Non-pigmented ciliary epithelial cell (primary cell): ENCODE measurements around the gene TPRG1L.
"Not testable (repeated sequence)": the region's sequence is repeated elsewhere in the genome, so short reads cannot be mapped to it uniquely, and the experiment has no call there.

Source experiments
- DNase-seq: peaks from one replicate; pipeline ENCODE4 v3.0.0-alpha.2; 2010; ENCODE audit warnings: low read depth

Gene TPRG1L

GRCh38 chr1:3624200-3625136, at the start of gene TPRG1L:
TPRG1L (plus strand) TSS chr1:3625015; CDS start chr1:3625073, 58 bp downstream.
- DNase-seq = peak; percentile 68

- DNase-seq = not testable (repeated sequence)
Observed at GRCh38 chr1:3575515-3575914, 49.3 kb upstream of the TPRG1L start.

GRCh38 chr1:3575993-3576392, 48.8 kb upstream of the TPRG1L start:
- DNase-seq = no peak

GRCh38 chr1:3577300-3577699, 47.5 kb upstream of the TPRG1L start:
- DNase-seq = peak; percentile 38

- peak; percentile 34 for DNase-seq
Observed at GRCh38 chr1:3577711-3578432, 46.9 kb upstream of the TPRG1L start.

GRCh38 chr1:3578433-3578805, 46.4 kb upstream of the TPRG1L start:
- DNase-seq = no peak

- no peak for DNase-seq
Observed at GRCh38 chr1:3578906-3579305, 45.9 kb upstream of the TPRG1L start.

- no peak for DNase-seq
Observed at GRCh38 chr1:3579626-3580025, 45.2 kb upstream of the TPRG1L start.

GRCh38 chr1:3580231-3580630, 44.6 kb upstream of the TPRG1L start:
- DNase-seq = no peak

- no peak for DNase-seq
Observed at GRCh38 chr1:3581296-3582036, 43.3 kb upstream of the TPRG1L start.

- DNase-seq = not testable (repeated sequence)
Observed at GRCh38 chr1:3583751-3584150, 41.1 kb upstream of the TPRG1L start.

- no peak for DNase-seq
Observed at GRCh38 chr1:3584915-3585314, 39.9 kb upstream of the TPRG1L start.

- DNase-seq = not testable (repeated sequence)
Observed at GRCh38 chr1:3585353-3585868, 39.4 kb upstream of the TPRG1L start.

- no peak for DNase-seq
Observed at GRCh38 chr1:3585940-3586568, 38.8 kb upstream of the TPRG1L start.

GRCh38 chr1:3586986-3587759, 37.6 kb upstream of the TPRG1L start:
- no peak for DNase-seq

- no peak for DNase-seq
Observed at GRCh38 chr1:3588395-3588794, 36.4 kb upstream of the TPRG1L start.

GRCh38 chr1:3590139-3590763, 34.6 kb upstream of the TPRG1L start:
- no peak for DNase-seq

- no peak for DNase-seq
Observed at GRCh38 chr1:3590951-3591865, 33.6 kb upstream of the TPRG1L start.

- DNase-seq = no peak
Observed at GRCh38 chr1:3593334-3593733, 31.5 kb upstream of the TPRG1L start.
